Breast epithelium (tissue), 4 donors: ENCODE measurements around the gene TMEM8B. TPM values are rescaled to one million over a fixed set of nuclear protein-coding genes. Genes with fewer than 3 reads are reported as not detected.
"Not testable (repeated sequence)": the region's sequence is repeated elsewhere in the genome, so short reads cannot be mapped to it uniquely, and the experiment has no call there.

Experiments used
- DNase-seq, 2 donors: peaks; one replicate each; pipeline ENCODE4 v3.0.0-alpha.2; 2019; ENCODE audit warnings: low spot score in 2 of 2
- H3K27ac ChIP-seq, 2 donors: fragments of 200-600 bp; sonication (generic) in 1 of 2; one replicate each; pipeline ENCODE4 v1.5.1; 2016 to 2019; ENCODE audit warnings: mild to moderate bottlenecking in 1 of 2
- H3K27me3 ChIP-seq, 2 donors: fragments of 200-600 bp; sonication (generic) in 1 of 2; one replicate each; pipeline versions ENCODE4 v1.5.1 to v1.6.0; 2017 to 2019; ENCODE audit warnings: control low read depth in 1 of 2, mild to moderate bottlenecking in 1 of 2
- H3K36me3 ChIP-seq: fragments of 200-600 bp; one replicate; pipeline ENCODE4 v1.5.1; 2019
- H3K4me1 ChIP-seq, 2 donors: fragments of 200-600 bp; sonication (generic); one replicate each; pipeline ENCODE4 v1.5.1; 2016 to 2019; ENCODE audit warnings: control low read depth in 1 of 2
- H3K4me3 ChIP-seq, 3 donors: fragments of 200-600 bp; sonication (generic); 1 replicate in 2 of 3; 2 replicates in 1 of 3; pipeline ENCODE4 v1.5.1; 2016 to 2019; ENCODE audit warnings: mild to moderate bottlenecking in 3 of 3, moderate library complexity in 2 of 3
- H3K9me3 ChIP-seq, 2 donors: fragments of 200-600 bp; sonication (generic) in 1 of 2; one replicate each; pipeline ENCODE4 v1.5.1; 2016 to 2019; ENCODE audit warnings: control low read depth in 1 of 2
- CTCF ChIP-seq, 3 donors: fragments of 450-650 bp; IDR thresholded peaks; one replicate each; pipeline ENCODE4 v1.5.1; 2016 to 2017; ENCODE audit warnings: antibody characterized with exemption in 3 of 3, mild to moderate bottlenecking in 3 of 3, moderate library complexity in 3 of 3
- POLR2A ChIP-seq: fragments of 450-650 bp; IDR thresholded peaks from one replicate; pipeline ENCODE4 v1.6.1; 2016; ENCODE audit warnings: antibody characterized with exemption, mild to moderate bottlenecking, moderate library complexity
- POLR2AphosphoS5 ChIP-seq, 3 donors: sonication (generic); formaldehyde crosslinking; IDR thresholded peaks; one replicate each; pipeline ENCODE4 v1.6.1; 2017; ENCODE audit warnings: antibody characterized with exemption in 3 of 3
- intact Hi-C: fragments of 100-400 bp; cut with DNase I; formaldehyde crosslinking; loops from one replicate; pipeline ENCODE4 v1.15.1; 2023; ENCODE audit warnings: low total_unique reads
- total RNA-seq, 3 donors: library from RNA; depleted of rRNA; stranded (reverse); fragments of >200 nt; gene quantifications; one replicate each; pipeline ENCODE4 v1.1.0, GENCODE V29; 2016

The TMEM8B gene
- total RNA-seq, 3 donors from 2014 or later, result 4.9 to 7.9 (median 6.7) TPM

DNA sequence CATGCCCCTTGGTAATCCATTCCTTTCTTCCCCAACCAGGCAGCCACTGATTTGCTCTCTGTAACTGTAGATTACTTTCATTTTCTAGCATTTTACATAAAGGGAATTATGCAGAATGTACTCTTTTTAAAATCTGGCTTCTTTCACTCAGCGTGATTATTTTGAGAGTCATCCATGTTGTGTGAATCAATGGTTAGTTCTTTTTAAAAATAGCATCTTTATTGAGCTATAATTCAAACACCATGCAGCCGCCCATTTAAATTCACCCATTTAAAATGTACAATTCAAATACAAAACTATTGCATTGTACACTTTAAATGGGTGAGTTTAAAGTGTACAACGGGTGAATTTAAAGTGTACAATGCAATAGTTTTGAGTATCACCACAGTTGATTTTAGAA is 43.5 kb downstream of the TMEM8B start:
- intact Hi-C loops, result no loop called here
- peaks cover 0 to under 1% of the 10 kb centered on the region in 2 donors for H3K27me3 ChIP-seq
- H3K4me1 ChIP-seq, result peaks cover 0 to 7% of the 10 kb centered on the region in 2 donors
- no peaks in the 10 kb centered on the region for H3K36me3 ChIP-seq
- no peak for DNase-seq
- no peak overlapping the region for H3K27ac ChIP-seq
- no peak for TF ChIP-seq CTCF (IDR thresholded peaks at IDR 0.05)
- TF ChIP-seq POLR2AphosphoS5 (IDR thresholded peaks at IDR 0.05), result no peak
- no peak for TF ChIP-seq POLR2A
- H3K4me3 ChIP-seq, result no peak overlapping the region
- H3K9me3 ChIP-seq, result no peaks in the 10 kb centered on the region

- H3K27me3 ChIP-seq, result no peaks in the 10 kb centered on the region
- no peaks in the 10 kb centered on the region for H3K9me3 ChIP-seq
- no peaks in the 10 kb centered on the region for H3K36me3 ChIP-seq
- intact Hi-C loops, result no loop called here
- H3K27ac ChIP-seq, result no peak overlapping the region
- TF ChIP-seq POLR2A (no peak), POLR2AphosphoS5 (IDR thresholded peaks at IDR 0.05) (peak in 2 of 3 donors; percentile 52 to 65), CTCF (IDR thresholded peaks at IDR 0.05) (peak; percentile 87 to 96 (median 91))
- H3K4me1 ChIP-seq, result no peaks in the 10 kb centered on the region
- DNase-seq, result peak; percentile 76 to 81
- no peak overlapping the region for H3K4me3 ChIP-seq
Observed at GRCh38 chr9:35882263-35882848, 53.3 kb downstream of the TMEM8B start.

DNA sequence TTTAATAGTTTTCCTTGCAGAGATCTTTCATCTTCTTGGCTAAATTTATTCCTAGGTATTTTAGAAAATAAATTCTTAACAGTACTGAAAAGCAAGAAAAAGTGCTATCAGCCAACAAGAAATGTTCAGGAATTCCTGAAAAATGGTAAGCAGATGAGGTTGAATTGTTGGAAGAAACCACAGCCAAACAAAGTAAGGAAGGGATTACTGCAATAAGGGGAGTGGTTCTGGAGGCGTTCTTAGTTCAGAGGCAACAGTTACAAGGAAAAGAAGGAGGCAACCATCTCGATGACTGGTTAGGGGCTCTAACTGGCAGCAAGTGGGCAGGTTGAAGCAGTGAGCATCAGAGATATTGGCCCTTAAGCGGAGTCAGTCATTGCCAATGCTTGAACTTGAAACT is 54.0 kb downstream of the TMEM8B start:
- Histone ChIP-seq H3K4me1 (no peaks in the 10 kb centered on the region), H3K27ac (no peak overlapping the region), H3K36me3 (no peaks in the 10 kb centered on the region), H3K9me3 (no peaks in the 10 kb centered on the region), H3K27me3 (no peaks in the 10 kb centered on the region), H3K4me3 (no peak overlapping the region)
- TF ChIP-seq POLR2A (no peak), POLR2AphosphoS5 (IDR thresholded peaks at IDR 0.05) (no peak)
- no peak for DNase-seq
- intact Hi-C loops, result no loop called here

DNA sequence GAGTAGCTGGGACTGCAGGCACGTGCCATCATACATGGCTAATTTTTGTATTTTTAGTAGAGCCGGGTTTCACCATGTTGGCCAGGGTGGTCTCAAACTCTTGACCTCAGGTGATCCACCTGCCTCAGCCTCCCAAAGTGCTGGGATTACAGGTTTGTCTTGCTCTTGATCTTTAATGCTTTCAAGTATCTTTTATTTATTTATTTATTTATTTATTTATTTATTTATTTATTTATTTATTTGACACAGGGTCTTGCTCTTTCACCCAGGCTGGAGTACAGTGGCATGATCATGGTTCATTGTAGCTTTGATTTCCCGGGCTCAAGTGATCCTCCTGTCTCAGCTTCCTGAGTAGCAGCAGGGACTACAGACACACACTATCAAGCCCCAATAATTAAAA is 55.9 kb downstream of the TMEM8B start:
- not testable (repeated sequence) for DNase-seq, H3K4me1 ChIP-seq, H3K27ac ChIP-seq, H3K27me3 ChIP-seq, H3K36me3 ChIP-seq, H3K4me3 ChIP-seq, H3K9me3 ChIP-seq
- intact Hi-C loops, result loop anchor here (5.0 kb wide), 1 partner anchor 93 kb away; the partner anchor contains the start of gene NPR2

DNA sequence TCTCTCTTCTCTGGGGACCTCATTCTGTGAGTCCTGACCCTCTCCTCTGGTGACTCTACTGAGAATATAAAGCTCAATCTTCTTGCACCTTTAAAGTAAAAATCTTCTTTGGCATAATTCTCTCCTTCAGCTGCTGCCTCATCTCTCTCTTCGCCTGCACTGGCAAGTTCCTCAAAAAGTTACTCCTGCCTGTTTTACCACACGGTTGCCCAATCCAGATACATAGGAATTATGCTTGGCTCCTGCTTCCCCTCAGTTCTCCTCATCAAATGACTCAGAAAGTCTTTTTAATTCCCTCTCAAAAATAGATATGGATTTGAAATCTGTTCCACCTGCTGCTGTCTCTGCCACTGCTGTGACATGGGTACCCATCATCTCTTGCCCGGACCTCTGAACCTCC is 62.6 kb downstream of the TMEM8B start:
- intact Hi-C loops, result no loop called here
- Histone ChIP-seq H3K4me1 (no peaks in the 10 kb centered on the region), H3K36me3 (no peaks in the 10 kb centered on the region), H3K9me3 (no peaks in the 10 kb centered on the region), H3K4me3 (no peak overlapping the region), H3K27me3 (no peaks in the 10 kb centered on the region), H3K27ac (no peak overlapping the region)
- DNase-seq, result no peak
- TF ChIP-seq POLR2AphosphoS5 (IDR thresholded peaks at IDR 0.05) (no peak), CTCF (IDR thresholded peaks at IDR 0.05) (no peak), POLR2A (no peak)

GRCh38 chr9:35892051-35892450 is 63.0 kb downstream of the TMEM8B start:
- H3K4me3 ChIP-seq, result no peak overlapping the region
- H3K36me3 ChIP-seq, result no peaks in the 10 kb centered on the region
- no peaks in the 10 kb centered on the region for H3K9me3 ChIP-seq
- intact Hi-C loops, result no loop called here
- TF ChIP-seq POLR2AphosphoS5 (IDR thresholded peaks at IDR 0.05), result no peak
- TF ChIP-seq CTCF (IDR thresholded peaks at IDR 0.05), result no peak
- no peak for TF ChIP-seq POLR2A
- no peaks in the 10 kb centered on the region for H3K27me3 ChIP-seq
- H3K27ac ChIP-seq, result no peak overlapping the region
- no peak for DNase-seq
- no peaks in the 10 kb centered on the region for H3K4me1 ChIP-seq
